Esophagus squamous epithelium (tissue), 5 donors: ENCODE results near the gene SENP3. TPM values are rescaled to one million over a fixed set of nuclear protein-coding genes. Genes with fewer than 3 reads are reported as not detected.

Source experiments
- DNase-seq: peaks from one replicate; lab custom pipeline; 2025; lab: John Stamatoyannopoulos, UW
- H3K27ac ChIP-seq, 4 donors: fragments of 200-600 bp; sonication (generic); one replicate each; pipeline ENCODE4 v1.5.1; 2016 to 2019; ENCODE audit warnings: mild to moderate bottlenecking in 1 of 4
- H3K27me3 ChIP-seq, 4 donors: fragments of 200-600 bp; sonication (generic); 1 replicate in 3 of 4; 2 replicates in 1 of 4; pipeline versions ENCODE4 v1.5.1 to v1.6.0; 2017 to 2021; ENCODE audit warnings: antibody characterized with exemption in 1 of 4
- H3K36me3 ChIP-seq, 3 donors: fragments of 200-600 bp; sonication (generic); one replicate each; pipeline ENCODE4 v1.5.1; 2016 to 2019
- H3K4me1 ChIP-seq, 3 donors: fragments of 200-600 bp; sonication (generic); one replicate each; pipeline ENCODE4 v1.5.1; 2017 to 2019
- H3K4me3 ChIP-seq, 4 donors: fragments of 200-600 bp; sonication (generic); 1 replicate in 3 of 4; 2 replicates in 1 of 4; pipeline ENCODE4 v1.5.1; 2016 to 2019; ENCODE audit warnings: mild to moderate bottlenecking in 2 of 4, moderate library complexity in 1 of 4
- H3K9me3 ChIP-seq, 3 donors: fragments of 200-600 bp; sonication (generic); one replicate each; pipeline ENCODE4 v1.5.1; 2016 to 2019
- POLR2A ChIP-seq, 4 donors: fragments of 450-650 bp; IDR thresholded peaks; one replicate each; pipeline ENCODE4 v1.6.1; 2017; ENCODE audit warnings: antibody characterized with exemption in 4 of 4, mild to moderate bottlenecking in 4 of 4, moderate library complexity in 3 of 4
- WGBS, 2 donors: methylation state at CpG; one replicate each; pipeline ENCODE4 v1.1.5; 2018; 5-methylcytosine and 5-hydroxymethylcytosine counted together
- intact Hi-C: fragments of 100-400 bp; cut with DNase I; formaldehyde crosslinking; loops from one replicate; pipeline ENCODE4 v1.15.0; 2022
- total RNA-seq, 4 donors: library from RNA; depleted of rRNA; stranded (reverse); fragments of >200 nt; gene quantifications; one replicate each; pipeline ENCODE4 v1.1.0, GENCODE V29; 2016
- TF ChIP-seq, protein P1 (sequence below), 6 experiments: fragments of 450-650 bp in 4 of 6; fragments of 200-600 bp in 2 of 6; sonication (generic) in 2 of 6; IDR thresholded peaks; one replicate each; pipeline ENCODE4 v1.5.1; 2016 to 2019; ENCODE audit warnings: antibody characterized with exemption in 6 of 6, mild to moderate bottlenecking in 4 of 6, moderate library complexity in 4 of 6
- donor health status: DM: yes; HTN: yes; CAD: no.

The SENP3 gene
- total RNA-seq, 4 donors from 2014 or later, result 32.1 to 65.4 (median 48.3) TPM

DNA sequence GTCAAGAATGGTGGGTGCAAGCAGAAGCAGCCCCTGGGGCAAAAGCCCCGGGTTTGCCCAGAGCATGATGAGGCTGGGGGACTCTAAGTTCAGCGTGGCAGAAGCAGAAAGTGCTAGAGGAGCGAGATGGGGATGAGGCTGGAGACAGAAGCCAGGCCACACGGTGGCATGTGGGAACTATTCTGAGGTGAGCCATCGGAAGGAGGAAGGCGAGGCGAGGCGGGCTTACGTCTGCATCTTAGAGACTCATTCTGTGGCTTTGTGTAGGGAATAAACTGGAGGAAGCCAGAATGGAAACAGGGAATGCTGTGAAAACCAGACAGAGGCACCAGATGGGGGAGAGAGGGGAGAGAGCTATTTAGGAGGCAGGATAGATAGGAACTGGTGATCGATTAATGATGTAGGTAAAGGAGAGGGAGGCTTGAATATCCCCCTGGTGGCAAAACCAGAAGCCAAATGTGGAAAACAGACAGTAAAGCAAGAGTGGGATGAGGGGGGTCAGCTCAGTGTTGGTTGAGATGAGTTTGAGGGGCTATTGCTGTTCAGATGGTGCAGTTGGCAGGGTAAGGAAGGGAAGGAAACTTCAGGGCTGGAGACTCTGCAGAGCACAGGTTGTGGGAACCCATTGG is 6.3 kb upstream of the SENP3 start:
- peaks cover 25 to 49% (median 33%) of the 10 kb centered on the region in 3 donors for H3K4me1 ChIP-seq
- no peaks in the 10 kb centered on the region for H3K9me3 ChIP-seq
- 58 to 62% methylated on average over 10 of the region's 10 CpGs for WGBS, 2 donors
- TF ChIP-seq, protein P1, sequence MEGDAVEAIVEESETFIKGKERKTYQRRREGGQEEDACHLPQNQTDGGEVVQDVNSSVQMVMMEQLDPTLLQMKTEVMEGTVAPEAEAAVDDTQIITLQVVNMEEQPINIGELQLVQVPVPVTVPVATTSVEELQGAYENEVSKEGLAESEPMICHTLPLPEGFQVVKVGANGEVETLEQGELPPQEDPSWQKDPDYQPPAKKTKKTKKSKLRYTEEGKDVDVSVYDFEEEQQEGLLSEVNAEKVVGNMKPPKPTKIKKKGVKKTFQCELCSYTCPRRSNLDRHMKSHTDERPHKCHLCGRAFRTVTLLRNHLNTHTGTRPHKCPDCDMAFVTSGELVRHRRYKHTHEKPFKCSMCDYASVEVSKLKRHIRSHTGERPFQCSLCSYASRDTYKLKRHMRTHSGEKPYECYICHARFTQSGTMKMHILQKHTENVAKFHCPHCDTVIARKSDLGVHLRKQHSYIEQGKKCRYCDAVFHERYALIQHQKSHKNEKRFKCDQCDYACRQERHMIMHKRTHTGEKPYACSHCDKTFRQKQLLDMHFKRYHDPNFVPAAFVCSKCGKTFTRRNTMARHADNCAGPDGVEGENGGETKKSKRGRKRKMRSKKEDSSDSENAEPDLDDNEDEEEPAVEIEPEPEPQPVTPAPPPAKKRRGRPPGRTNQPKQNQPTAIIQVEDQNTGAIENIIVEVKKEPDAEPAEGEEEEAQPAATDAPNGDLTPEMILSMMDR (IDR thresholded peaks at IDR 0.05), result no peak
- no peak for TF ChIP-seq POLR2A (IDR thresholded peaks at IDR 0.05)
- H3K4me3 ChIP-seq, result no peak overlapping the region
- no peak for DNase-seq
- no peak overlapping the region for H3K27ac ChIP-seq
- peaks cover 0 to 12% (median 0%) of the 10 kb centered on the region in 3 donors for H3K36me3 ChIP-seq
- intact Hi-C loops, result no loop called here
- no peaks in the 10 kb centered on the region for H3K27me3 ChIP-seq

DNA sequence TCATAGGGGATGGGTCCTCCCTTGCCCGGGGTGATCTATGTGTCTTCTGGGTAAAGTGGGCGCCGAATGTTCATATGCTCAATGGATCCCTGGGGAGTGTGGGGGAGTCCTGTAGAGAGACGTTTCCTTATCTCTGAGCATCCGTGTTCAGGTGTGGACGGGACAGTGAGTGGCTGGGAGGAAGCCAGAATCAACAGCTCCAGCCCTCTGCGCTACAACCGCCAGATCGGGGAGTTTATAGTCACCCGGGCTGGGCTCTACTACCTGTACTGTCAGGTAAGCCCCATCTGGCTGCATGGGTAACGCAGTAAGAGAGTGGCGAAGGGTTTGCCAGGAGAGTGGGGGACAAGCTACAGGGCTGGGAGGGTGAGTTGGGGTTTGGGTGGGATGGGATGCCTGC is 5.1 kb upstream of the SENP3 start:
- Histone ChIP-seq H3K4me3 (no peak overlapping the region), H3K9me3 (no peaks in the 10 kb centered on the region), H3K27me3 (no peaks in the 10 kb centered on the region), H3K27ac (peak overlapping the region in 3 of 4 donors; percentile 82 to 98 (median 97)), H3K36me3 (peaks cover 0 to 2% (median 0%) of the 10 kb centered on the region in 3 donors), H3K4me1 (peaks cover 30 to 55% (median 38%) of the 10 kb centered on the region in 3 donors)
- no peak for DNase-seq
- intact Hi-C loops, result no loop called here
- 85 to 100% methylated on average over 1 to 12 of the region's 12 CpGs for WGBS, 2 donors
- TF ChIP-seq POLR2A (IDR thresholded peaks at IDR 0.05), result no peak
- TF ChIP-seq, protein P1 (IDR thresholded peaks at IDR 0.05), result no peak

DNA sequence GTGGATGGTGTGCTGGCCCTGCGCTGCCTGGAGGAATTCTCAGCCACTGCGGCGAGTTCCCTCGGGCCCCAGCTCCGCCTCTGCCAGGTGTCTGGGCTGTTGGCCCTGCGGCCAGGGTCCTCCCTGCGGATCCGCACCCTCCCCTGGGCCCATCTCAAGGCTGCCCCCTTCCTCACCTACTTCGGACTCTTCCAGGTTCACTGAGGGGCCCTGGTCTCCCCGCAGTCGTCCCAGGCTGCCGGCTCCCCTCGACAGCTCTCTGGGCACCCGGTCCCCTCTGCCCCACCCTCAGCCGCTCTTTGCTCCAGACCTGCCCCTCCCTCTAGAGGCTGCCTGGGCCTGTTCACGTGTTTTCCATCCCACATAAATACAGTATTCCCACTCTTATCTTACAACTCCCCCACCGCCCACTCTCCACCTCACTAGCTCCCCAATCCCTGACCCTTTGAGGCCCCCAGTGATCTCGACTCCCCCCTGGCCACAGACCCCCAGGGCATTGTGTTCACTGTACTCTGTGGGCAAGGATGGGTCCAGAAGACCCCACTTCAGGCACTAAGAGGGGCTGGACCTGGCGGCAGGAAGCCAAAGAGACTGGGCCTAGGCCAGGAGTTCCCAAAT is 4.5 kb upstream of the SENP3 start:
- Histone ChIP-seq H3K9me3 (no peaks in the 10 kb centered on the region), H3K4me3 (no peak overlapping the region), H3K27ac (peak overlapping the region; percentile 82 to 98 (median 96)), H3K4me1 (peaks cover 30 to 58% (median 39%) of the 10 kb centered on the region in 3 donors), H3K27me3 (no peaks in the 10 kb centered on the region), H3K36me3 (no peaks in the 10 kb centered on the region)
- TF ChIP-seq, protein P1 (IDR thresholded peaks at IDR 0.05), result no peak
- TF ChIP-seq POLR2A (IDR thresholded peaks at IDR 0.05), result no peak
- DNase-seq, result no peak
- WGBS, 2 donors, result 62 to 66% methylated on average over 15 to 19 of the region's 19 CpGs
- intact Hi-C loops, result no loop called here

DNA sequence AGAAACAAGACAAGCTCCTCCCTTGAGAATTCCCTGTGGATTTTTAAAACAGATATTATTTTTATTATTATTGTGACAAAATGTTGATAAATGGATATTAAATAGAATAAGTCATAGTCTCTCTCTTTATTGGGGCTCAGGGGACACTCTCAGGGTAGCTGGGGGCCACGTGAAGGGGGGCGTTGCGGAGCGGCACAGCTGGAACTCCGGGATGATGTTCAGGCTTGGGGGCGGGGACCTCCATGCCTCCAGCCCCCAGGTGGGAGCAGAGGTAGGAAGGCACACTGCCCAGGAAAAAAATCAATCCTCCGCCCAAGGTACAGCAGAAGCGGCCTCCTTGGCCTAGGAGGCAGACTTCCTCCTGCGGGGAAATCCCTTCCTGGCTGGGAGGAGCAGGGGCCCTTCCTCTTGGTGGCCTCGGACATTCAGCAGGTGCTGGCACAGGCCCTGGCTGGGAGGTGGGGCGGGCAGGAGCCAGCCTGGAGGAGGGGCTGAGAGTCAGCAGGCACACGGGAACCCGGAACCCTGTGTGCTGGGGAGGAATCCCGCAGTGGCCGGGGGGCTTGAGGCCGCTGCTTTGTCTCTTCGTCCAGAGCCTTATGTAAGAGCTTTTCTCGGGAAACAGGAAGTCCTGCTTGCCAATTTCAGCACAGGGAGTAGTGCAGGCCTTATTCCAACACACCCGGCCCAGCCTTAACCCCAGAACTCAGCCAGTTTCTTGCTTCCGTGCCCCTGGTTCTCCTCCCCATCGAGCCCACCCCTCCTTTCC is 3.8 kb upstream of the SENP3 start:
- peak overlapping the region; percentile 7 to 98 (median 70) for H3K4me3 ChIP-seq
- WGBS, 2 donors, result 7 to 14% methylated on average over 7 to 13 of the region's 21 CpGs

More for the DNA sequence above, 3.8 kb upstream of the SENP3 start:
- intact Hi-C loops, result loop anchor here (2.0 kb wide), 1 partner anchor 41 kb away; no protein-coding TSS in a partner anchor
- H3K27me3 ChIP-seq, result no peaks in the 10 kb centered on the region
- peak in 2 of 4 donors; percentile 36 to 61 for TF ChIP-seq POLR2A (IDR thresholded peaks at IDR 0.05)
- TF ChIP-seq, protein P1 (IDR thresholded peaks at IDR 0.05), result peak in 1 of 6 experiments; percentile 4
- peak overlapping the region; percentile 82 to 98 (median 96) for H3K27ac ChIP-seq
- DNase-seq, result no peak
- H3K9me3 ChIP-seq, result no peaks in the 10 kb centered on the region
- H3K36me3 ChIP-seq, result no peaks in the 10 kb centered on the region
- peaks cover 37 to 65% (median 46%) of the 10 kb centered on the region in 3 donors for H3K4me1 ChIP-seq
